Activated T-cell treated with anti-CD3 and anti-CD28 coated beads, Interleukin-2, amount 50 U/mL, for 24 hours (primary cell): ENCODE results near the gene OR2Z1.
"Not testable (repeated sequence)": the region's sequence is repeated elsewhere in the genome, so short reads cannot be mapped to it uniquely, and the experiment has no call there.

Experiments used
- DNase-seq: peaks from one replicate; pipeline ENCODE4 v3.0.0-alpha.2; 2020
- H3K27ac Mint-ChIP-seq: 2 replicates; pipeline ENCODE4 v1.8.0; 2020; ENCODE audit warnings: mild to moderate bottlenecking, mixed read lengths
- H3K27me3 Mint-ChIP-seq: 2 replicates; pipeline ENCODE4 v1.8.0; 2020; ENCODE audit warnings: mixed read lengths
- H3K36me3 Mint-ChIP-seq: 2 replicates; pipeline ENCODE4 v1.8.0; 2020; ENCODE audit warnings: low read depth, mixed read lengths
- H3K4me1 Mint-ChIP-seq: 2 replicates; pipeline ENCODE4 v1.8.0; 2020; ENCODE audit warnings: low read depth, mixed read lengths
- H3K4me3 Mint-ChIP-seq: 2 replicates; pipeline ENCODE4 v1.8.0; 2020; ENCODE audit warnings: mild to moderate bottlenecking, moderate library complexity, mixed read lengths
- H3K9me3 Mint-ChIP-seq: 2 replicates; pipeline ENCODE4 v1.8.0; 2020; ENCODE audit warnings: mixed read lengths

Gene OR2Z1

GRCh38 chr19:8695911-8696310, 25.5 kb upstream of the OR2Z1 start:
- H3K4me3 Mint-ChIP-seq, result no peak overlapping the region
- DNase-seq, result no peak
- H3K27ac Mint-ChIP-seq, result no peak overlapping the region
- H3K36me3 Mint-ChIP-seq, result no peaks in the 10 kb centered on the region
- no peaks in the 10 kb centered on the region for H3K27me3 Mint-ChIP-seq
- no peaks in the 10 kb centered on the region for H3K9me3 Mint-ChIP-seq
- H3K4me1 Mint-ChIP-seq, result peaks cover 15% of the 10 kb centered on the region

GRCh38 chr19:8696993-8697392, 24.4 kb upstream of the OR2Z1 start:
- no peaks in the 10 kb centered on the region for H3K27me3 Mint-ChIP-seq
- no peaks in the 10 kb centered on the region for H3K36me3 Mint-ChIP-seq
- peaks cover 25% of the 10 kb centered on the region for H3K4me1 Mint-ChIP-seq
- no peak overlapping the region for H3K27ac Mint-ChIP-seq
- no peak for DNase-seq
- H3K4me3 Mint-ChIP-seq, result no peak overlapping the region
- no peaks in the 10 kb centered on the region for H3K9me3 Mint-ChIP-seq

- H3K9me3 Mint-ChIP-seq, result no peaks in the 10 kb centered on the region
- H3K27me3 Mint-ChIP-seq, result no peaks in the 10 kb centered on the region
- no peak overlapping the region for H3K4me3 Mint-ChIP-seq
- H3K36me3 Mint-ChIP-seq, result no peaks in the 10 kb centered on the region
- DNase-seq, result no peak
- H3K27ac Mint-ChIP-seq, result no peak overlapping the region
- peaks cover 33% of the 10 kb centered on the region for H3K4me1 Mint-ChIP-seq
Measured at GRCh38 chr19:8697671-8698432, 23.6 kb upstream of the OR2Z1 start.

- Mint-ChIP-seq H3K27me3 (no peaks in the 10 kb centered on the region), H3K4me3 (no peak within 1 kb of the TSS), H3K9me3 (no peaks in the 10 kb centered on the region), H3K4me1 (peaks cover 40% of the 10 kb centered on the region), H3K27ac (no peak within 1 kb of the TSS), H3K36me3 (no peaks in the 10 kb centered on the region)
- DNase-seq, result no peak
Measured at GRCh38 chr19:8698433-8699063, 22.9 kb upstream of the OR2Z1 start, which contains the start of gene ACTL9. Gene ACTL9 (minus strand): TSS chr19:8698795. CDS start chr19:8698701, 94 bp downstream.

- Mint-ChIP-seq H3K27ac (no peak overlapping the region), H3K9me3 (no peaks in the 10 kb centered on the region), H3K36me3 (no peaks in the 10 kb centered on the region), H3K27me3 (no peaks in the 10 kb centered on the region), H3K4me3 (no peak overlapping the region), H3K4me1 (peaks cover 50% of the 10 kb centered on the region)
- DNase-seq, result no peak
Measured at GRCh38 chr19:8699908-8700307, 21.5 kb upstream of the OR2Z1 start.

GRCh38 chr19:8700956-8701355, 20.5 kb upstream of the OR2Z1 start:
- H3K4me3 Mint-ChIP-seq, result no peak overlapping the region
- H3K9me3 Mint-ChIP-seq, result no peaks in the 10 kb centered on the region

GRCh38 chr19:8702350-8702749, 19.1 kb upstream of the OR2Z1 start:
- no peaks in the 10 kb centered on the region for H3K9me3 Mint-ChIP-seq

More at GRCh38 chr19:8700956-8701355, 20.5 kb upstream of the OR2Z1 start:
- DNase-seq, result no peak
- Mint-ChIP-seq H3K36me3 (no peaks in the 10 kb centered on the region), H3K27me3 (no peaks in the 10 kb centered on the region), H3K27ac (no peak overlapping the region), H3K4me1 (peaks cover 59% of the 10 kb centered on the region)

GRCh38 chr19:8703223-8703622, 18.2 kb upstream of the OR2Z1 start:
- Mint-ChIP-seq H3K4me3 (no peak overlapping the region), H3K4me1 (peaks cover 51% of the 10 kb centered on the region), H3K9me3 (no peaks in the 10 kb centered on the region), H3K27ac (no peak overlapping the region), H3K36me3 (no peaks in the 10 kb centered on the region), H3K27me3 (no peaks in the 10 kb centered on the region)
- DNase-seq, result no peak

More at GRCh38 chr19:8702350-8702749, 19.1 kb upstream of the OR2Z1 start:
- Mint-ChIP-seq H3K4me1 (peaks cover 51% of the 10 kb centered on the region), H3K27me3 (no peaks in the 10 kb centered on the region), H3K27ac (peak overlapping the region; percentile 1), H3K36me3 (no peaks in the 10 kb centered on the region), H3K4me3 (peak overlapping the region; percentile 10)
- DNase-seq, result peak; percentile 50

GRCh38 chr19:8705304-8705703, 16.1 kb upstream of the OR2Z1 start:
- not testable (repeated sequence) for H3K4me3 Mint-ChIP-seq, H3K36me3 Mint-ChIP-seq, H3K27me3 Mint-ChIP-seq, DNase-seq, H3K9me3 Mint-ChIP-seq
- Mint-ChIP-seq H3K27ac (peak overlapping the region; percentile 20), H3K4me1 (peaks cover 53% of the 10 kb centered on the region)

GRCh38 chr19:8705742-8706141, 15.7 kb upstream of the OR2Z1 start:
- H3K27ac Mint-ChIP-seq, result peak overlapping the region; percentile 18
- H3K36me3 Mint-ChIP-seq, result no peaks in the 10 kb centered on the region
- DNase-seq, result no peak
- no peaks in the 10 kb centered on the region for H3K27me3 Mint-ChIP-seq
- H3K4me1 Mint-ChIP-seq, result peaks cover 53% of the 10 kb centered on the region
- H3K4me3 Mint-ChIP-seq, result no peak overlapping the region
- H3K9me3 Mint-ChIP-seq, result no peaks in the 10 kb centered on the region

- H3K9me3 Mint-ChIP-seq, H3K4me3 Mint-ChIP-seq, H3K27me3 Mint-ChIP-seq, H3K27ac Mint-ChIP-seq, H3K36me3 Mint-ChIP-seq, DNase-seq: not testable (repeated sequence)
- H3K4me1 Mint-ChIP-seq, result peaks cover 11% of the 10 kb centered on the region
Measured at GRCh38 chr19:8710337-8710736, 11.1 kb upstream of the OR2Z1 start.

GRCh38 chr19:8722032-8722431, 598 bp downstream of the OR2Z1 start:
- Mint-ChIP-seq H3K27me3 (peaks cover 21% of the 10 kb centered on the region), H3K36me3 (no peaks in the 10 kb centered on the region), H3K27ac (no peak overlapping the region), H3K4me3 (no peak overlapping the region), H3K9me3 (peaks cover 5% of the 10 kb centered on the region), H3K4me1 (no peaks in the 10 kb centered on the region)
- no peak for DNase-seq

- Mint-ChIP-seq H3K4me3 (no peak overlapping the region), H3K27ac (no peak overlapping the region), H3K36me3 (no peaks in the 10 kb centered on the region), H3K27me3 (peaks cover 21% of the 10 kb centered on the region), H3K4me1 (no peaks in the 10 kb centered on the region), H3K9me3 (peaks cover 2% of the 10 kb centered on the region)
- DNase-seq, result no peak
Measured at GRCh38 chr19:8724276-8724675, 2.8 kb downstream of the OR2Z1 start.

- H3K4me3 Mint-ChIP-seq, result no peak overlapping the region
- no peaks in the 10 kb centered on the region for H3K36me3 Mint-ChIP-seq
- H3K9me3 Mint-ChIP-seq, result no peaks in the 10 kb centered on the region
- H3K27ac Mint-ChIP-seq, result no peak overlapping the region
- peaks cover 8% of the 10 kb centered on the region for H3K27me3 Mint-ChIP-seq
- no peak for DNase-seq
- H3K4me1 Mint-ChIP-seq, result no peaks in the 10 kb centered on the region
Measured at GRCh38 chr19:8731428-8732169, 10.2 kb downstream of the OR2Z1 start.

- Mint-ChIP-seq H3K4me3 (no peak overlapping the region), H3K36me3 (no peaks in the 10 kb centered on the region), H3K27ac (no peak overlapping the region), H3K4me1 (no peaks in the 10 kb centered on the region), H3K27me3 (peaks cover 1% of the 10 kb centered on the region), H3K9me3 (no peaks in the 10 kb centered on the region)
- DNase-seq, result no peak
Measured at GRCh38 chr19:8738377-8738776, 16.9 kb downstream of the OR2Z1 start.
